HepG2 (cell line): ENCODE measurements around the gene C5AR1. TPM values are rescaled to one million over a fixed set of nuclear protein-coding genes. Genes with fewer than 3 reads are reported as not detected.

Experiments used
- ATAC-seq: fragments of 200-7000 bp; cut with Tn5 transposase; 3 replicates; pipeline ENCODE4 v1.9.1; 2020; ENCODE audit warnings: mild to moderate bottlenecking, moderate library complexity
- BruUV-seq: library from RNA; stranded (reverse); fragments of 400-500 nt; replicated peaks from 2 replicates; lab custom pipeline; 2021; lab: Mats Ljungman, UMichigan
- CTCF ChIA-PET: fragments of 300-600 bp; formaldehyde crosslinking; extraction: SDS; loops from one replicate; lab custom pipeline; 2021; ENCODE audit warnings: low total read pairs, inconsistent platforms, low intra/inter-chr PET ratio; lab: Yijun Ruan, JAX
- POLR2A ChIA-PET: fragments of 350-600 bp; sonication (Branson Sonifier 250); formaldehyde crosslinking; loops from one replicate; lab custom pipeline; 2020; ENCODE audit warnings: antibody characterized with exemption, inconsistent platforms; lab: Yijun Ruan, JAX
- DNase-seq: peaks from one replicate; pipeline ENCODE4 v3.0.0-alpha.2; 2015; ENCODE audit warnings: low spot score
- FAIRE-seq: peaks from 3 replicates; lab custom pipeline; 2011; peaks lifted over from hg19 to GRCh38; lab: Jason Lieb, UNC
- H2AFZ ChIP-seq: one replicate; pipeline ENCODE4 v1.6.1; 2011; ENCODE audit warnings: low read length, inconsistent platforms
- H3K27ac ChIP-seq: fragments of 300-600 bp; 3 replicates; pipeline ENCODE4 v1.8.0; 2011; ENCODE audit warnings: mixed run types, mild to moderate bottlenecking, mixed read lengths, low read length, inconsistent platforms; ENCODE audit not compliant: insufficient read depth; ENCODE audit errors: extremely low read length
- H3K27me3 ChIP-seq, 2 experiments: fragments of 200-600 bp in 1 of 2; 2 replicates in 1 of 2; 3 replicates in 1 of 2; pipeline versions ENCODE4 v1.6.0 to v1.8.0; 2011; ENCODE audit warnings: low read length in 2 of 2, mild to moderate bottlenecking in 2 of 2, moderate library complexity in 2 of 2, inconsistent platforms in 1 of 2; ENCODE audit not compliant: insufficient read depth in 2 of 2, control insufficient read depth in 1 of 2
- H3K36me3 ChIP-seq, 2 experiments: fragments of 200-600 bp in 1 of 2; replicated peaks in 1 of 2; 2 replicates in 1 of 2; 3 replicates in 1 of 2; pipeline versions ENCODE4 v1.5.1 to v1.8.0; 2011; ENCODE audit warnings: low read length in 2 of 2, inconsistent platforms in 1 of 2; ENCODE audit not compliant: insufficient read depth in 2 of 2, control insufficient read depth in 1 of 2
- H3K4me1 ChIP-seq: 2 replicates; pipeline ENCODE4 v1.5.1; 2012; ENCODE audit warnings: low read length, inconsistent platforms; ENCODE audit not compliant: insufficient read depth
- H3K4me2 ChIP-seq: 2 replicates; pipeline ENCODE4 v1.6.0; 2011; ENCODE audit warnings: low read depth, low read length, inconsistent platforms
- H3K4me3 ChIP-seq, 3 experiments: fragments of 200-600 bp in 1 of 3; sonication (generic), shearing (Covaris generic) in 1 of 3; replicated peaks in 1 of 3; 2 replicates each; pipeline ENCODE4 v1.5.1; 2011 to 2016; ENCODE audit warnings: low read length in 3 of 3, inconsistent platforms in 2 of 3, low read depth in 2 of 3, mild to moderate bottlenecking in 2 of 3, control low read depth in 1 of 3, mixed read lengths in 1 of 3; ENCODE audit not compliant: insufficient read depth in 1 of 3
- H3K79me2 ChIP-seq: one replicate; pipeline ENCODE4 v1.6.1; 2011; ENCODE audit warnings: low read length, inconsistent platforms; ENCODE audit not compliant: insufficient read depth
- H3K9ac ChIP-seq: 2 replicates; pipeline ENCODE4 v1.6.0; 2011; ENCODE audit warnings: mild to moderate bottlenecking, low read depth, low read length, inconsistent platforms; ENCODE audit not compliant: insufficient read depth
- H3K9me3 ChIP-seq: 2 replicates; pipeline ENCODE4 v1.5.1; 2012; ENCODE audit warnings: mild to moderate bottlenecking, low read length
- H4K20me1 ChIP-seq: 2 replicates; pipeline ENCODE4 v1.6.0; 2011; ENCODE audit warnings: inconsistent platforms, mild to moderate bottlenecking, low read length, moderate library complexity; ENCODE audit not compliant: insufficient read depth
- GTF3A ChIP-seq: sonication (generic); formaldehyde crosslinking; conservative IDR thresholded peaks from 2 replicates; pipeline ENCODE4 v1.4.0; 2020; ENCODE audit warnings: mild to moderate bottlenecking, missing genetic modification reagents
- HINFP ChIP-seq: sonication (generic); formaldehyde crosslinking; IDR thresholded peaks from 2 replicates; pipeline ENCODE4 v1.4.0; 2020; ENCODE audit warnings: low read depth, mild to moderate bottlenecking, missing genetic modification reagents
- SPEN ChIP-seq: sonication (generic); formaldehyde crosslinking; IDR thresholded peaks from 2 replicates; pipeline ENCODE4 v1.5.1; 2020; ENCODE audit warnings: low read depth, mild to moderate bottlenecking, missing genetic modification reagents
- SRSF9 ChIP-seq: fragments of 200-400 bp; formaldehyde crosslinking; IDR thresholded peaks from 2 replicates; pipeline ENCODE4 v1.6.1; 2018; ENCODE audit warnings: borderline replicate concordance, mild to moderate bottlenecking, low read depth, low read length; ENCODE audit not compliant: insufficient read depth, poor library complexity, severe bottlenecking
- TEAD3 ChIP-seq: optimal IDR thresholded peaks from 2 replicates; pipeline ENCODE3; 2016; ENCODE audit warnings: borderline replicate concordance
- ZMYM3 ChIP-seq: sonication (generic); formaldehyde crosslinking; IDR thresholded peaks from 2 replicates; pipeline ENCODE4 v1.5.1; 2020; ENCODE audit warnings: mild to moderate bottlenecking, missing genetic modification reagents
- ZNF136 ChIP-seq: sonication (generic); formaldehyde crosslinking; IDR thresholded peaks from 2 replicates; pipeline ENCODE4 v1.8.1; 2022; ENCODE audit warnings: low read depth, mild to moderate bottlenecking, moderate library complexity, missing genetic modification reagents
- ZNF430 ChIP-seq: sonication (generic); formaldehyde crosslinking; IDR thresholded peaks from 2 replicates; pipeline ENCODE4 v1.9.0; 2021; ENCODE audit warnings: mild to moderate bottlenecking, missing genetic modification reagents
- ZNF567 ChIP-seq: sonication (generic); formaldehyde crosslinking; IDR thresholded peaks from 2 replicates; pipeline ENCODE4 v1.8.1; 2023; ENCODE audit warnings: mild to moderate bottlenecking, missing genetic modification reagents, borderline replicate concordance
- ZNF576 ChIP-seq: sonication (generic); formaldehyde crosslinking; IDR thresholded peaks from 2 replicates; pipeline ENCODE4 v1.4.0; 2020; ENCODE audit warnings: mild to moderate bottlenecking, missing genetic modification reagents
- ZNF629 ChIP-seq: sonication (generic); formaldehyde crosslinking; conservative IDR thresholded peaks from 2 replicates; pipeline ENCODE4 v1.5.0; 2020; ENCODE audit warnings: missing genetic modification reagents
- ZNF800 ChIP-seq: sonication (generic); formaldehyde crosslinking; IDR thresholded peaks from 2 replicates; pipeline ENCODE4 v1.4.0; 2020; ENCODE audit warnings: missing genetic modification reagents
- ZSCAN22 ChIP-seq: sonication (generic); formaldehyde crosslinking; IDR thresholded peaks from 2 replicates; pipeline ENCODE4 v1.4.0; 2020; ENCODE audit warnings: mild to moderate bottlenecking, missing genetic modification reagents
- WGBS: methylation state at CpG from one replicate; pipeline ENCODE4 v1.1.6; 2017; ENCODE audit warnings: low lambda C conversion rate; 5-methylcytosine and 5-hydroxymethylcytosine counted together
- in situ Hi-C: cut with HindIII; loops from 2 replicates; pipeline ENCODE4 v1.10.0; 2017; ENCODE audit warnings: low pct_unique_long_range_greater_than_20kb; ENCODE audit not compliant: extremely low pct_ligation_motif_present
- intact Hi-C: fragments of 100-400 bp; cut with micrococcal nuclease; formaldehyde crosslinking; loops from one replicate; pipeline ENCODE4 v1.10.0; 2022; ENCODE audit not compliant: unreplicated experiment
- polyA plus RNA-seq, 8 experiments: library from polyadenylated mRNA; depleted of rRNA in 3 of 8; stranded (reverse) in 7 of 8; unstranded in 1 of 8; fragments of >200 nt; fragmentation: Illumina TruSeq in 4 of 8; extraction: Trizol in 4 of 8; gene quantifications; 2 replicates each; pipeline versions ENCODE4 v1.2.1 to v1.2.3, GENCODE V29; 2011 to 2016; ENCODE audit warnings: low read depth in 4 of 8, missing spikeins in 1 of 8, mixed read lengths in 1 of 8; ENCODE audit not compliant: insufficient read depth in 1 of 8
- total RNA-seq, 5 experiments: library from RNA; depleted of rRNA; stranded (reverse); fragments of >200 nt; fragmentation: Illumina TruSeq; extraction: Trizol; gene quantifications; 2 replicates each; pipeline ENCODE4 v1.2.3, GENCODE V29; 2016; ENCODE audit warnings: low read depth in 1 of 5

Gene C5AR1
- total and polyA plus RNA-seq, 2 of the 13 experiments (the other 11 are each of a cell fraction or from before 2014, with no cell fraction given), result 0.07 to 1.6 TPM

GRCh38 chr19:47331490-47331889, 21.8 kb downstream of the C5AR1 start:
- no peak for DNase-seq
- Histone ChIP-seq H3K4me3 (peak overlapping the region in 1 of 3 experiments; percentile 19; a peak in 1 of 6 replicates), H3K27me3 (peaks cover 0 to 18% of the 10 kb centered on the region in 2 experiments; a peak in 3 of 5 replicates), H3K4me2 (peak overlapping the region; percentile 50), H3K4me1 (peaks cover 41% of the 10 kb centered on the region), H3K36me3 (no peaks in the 10 kb centered on the region), H3K9ac (no peak overlapping the region), H3K27ac (no peak overlapping the region), H4K20me1 (no peaks in the 10 kb centered on the region), H3K79me2 (no peaks in the 10 kb centered on the region)
- in situ Hi-C loops, result no loop called here
- CTCF ChIA-PET, result no interaction called here
- no TSS peak for BruUV-seq
- FAIRE-seq, result no peak
- TF ChIP-seq SPEN (CRISPR knock-in tag), result no peak
- TF ChIP-seq ZMYM3 (CRISPR knock-in tag), result peak; percentile 79
- peak; percentile 85 for TF ChIP-seq ZNF629 (CRISPR knock-in tag)
- TF ChIP-seq ZNF136 (CRISPR knock-in tag), result no peak
- TF ChIP-seq, all 625 proteins: peak for 2
- intact Hi-C loops, result no loop called here
- no peak for ATAC-seq
- Histone ChIP-seq H2AFZ (no peak overlapping the region), H3K9me3 (no peaks in the 10 kb centered on the region)
- 56% methylated on average over 6 of the region's 6 CpGs for WGBS
- POLR2A ChIA-PET, result interaction anchor here (2.6 kb wide), 1 partner anchor 17 kb away, joined by 8 read pairs; the partner anchor contains the start of gene DHX34

- CTCF ChIA-PET, result no interaction called here
Measured at GRCh38 chr19:47331931-47332547, 22.4 kb downstream of the C5AR1 start, which contains the start of gene C5AR2. C5AR2 (plus strand) TSS chr19:47332175; CDS start chr19:47340800, 8,625 bp downstream.

More at GRCh38 chr19:47331931-47332547, 22.4 kb downstream of the C5AR1 start, which contains the start of gene C5AR2:
- no TSS peak for BruUV-seq
- Histone ChIP-seq H3K79me2 (no peaks in the 10 kb centered on the region), H3K27me3 (peaks cover 0 to 18% of the 10 kb centered on the region in 2 experiments; a peak in 3 of 5 replicates), H3K4me2 (peak within 1 kb of the TSS; percentile 50), H3K36me3 (no peaks in the 10 kb centered on the region), H3K9me3 (no peaks in the 10 kb centered on the region), H3K27ac (no peak within 1 kb of the TSS), H3K4me3 (peak within 1 kb of the TSS in 1 of 3 experiments; percentile 19; a peak in 1 of 6 replicates), H2AFZ (no peak within 1 kb of the TSS), H3K9ac (no peak within 1 kb of the TSS), H4K20me1 (no peaks in the 10 kb centered on the region), H3K4me1 (peaks cover 46% of the 10 kb centered on the region)
- FAIRE-seq (no peak), DNase-seq (no peak), ATAC-seq (0 out of 3 replicates have a peak, but pooled peaks have one; percentile 34)
- in situ Hi-C loops, result no loop called here
- 12% methylated on average over 16 of the region's 18 CpGs for WGBS
- TF ChIP-seq ZNF576 (CRISPR knock-in tag) (no peak), TEAD3 (CRISPR knock-in tag) (no peak), ZNF430 (CRISPR knock-in tag) (no peak), ZNF567 (CRISPR knock-in tag) (no peak), HINFP (no peak), ZNF800 (CRISPR knock-in tag) (no peak), SRSF9 (no peak), GTF3A (CRISPR knock-in tag) (no peak), ZSCAN22 (CRISPR knock-in tag) (no peak)
- intact Hi-C loops, result no loop called here
- POLR2A ChIA-PET, result no interaction called here
